Measurements from ENCODE around the gene SLC25A4. TPM values are rescaled to one million over a fixed set of nuclear protein-coding genes. Genes with fewer than 3 reads are reported as not detected.

The SLC25A4 gene
- total and polyA plus RNA-seq, 2 of the 13 experiments (the other 11 are each of a cell fraction or from before 2014, with no cell fraction given), result 30.3 to 42.1 TPM

DNA sequence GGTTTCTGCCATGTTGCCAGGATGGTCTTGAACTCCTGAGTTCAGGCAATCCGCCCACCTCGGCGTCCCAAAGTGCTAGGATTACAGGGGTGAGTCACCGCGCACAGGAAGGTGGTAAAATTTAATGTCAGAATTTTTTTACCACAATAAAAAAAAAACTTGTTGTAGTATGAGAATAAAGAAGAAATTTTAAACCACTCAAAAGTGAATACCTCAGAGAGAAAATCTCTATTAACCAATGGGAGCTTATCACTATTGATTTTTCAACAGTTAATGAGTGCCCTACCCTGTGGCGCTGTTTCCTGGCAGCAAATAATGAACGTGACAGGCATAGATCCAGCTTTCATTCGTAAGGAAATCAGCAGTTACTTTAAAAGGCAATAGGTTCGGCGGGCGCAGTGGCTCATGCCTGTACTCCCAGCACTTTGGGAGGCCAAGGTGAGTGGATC, 32.7 kb upstream of the SLC25A4 start (continued):
- TF ChIP-seq, protein P1, sequence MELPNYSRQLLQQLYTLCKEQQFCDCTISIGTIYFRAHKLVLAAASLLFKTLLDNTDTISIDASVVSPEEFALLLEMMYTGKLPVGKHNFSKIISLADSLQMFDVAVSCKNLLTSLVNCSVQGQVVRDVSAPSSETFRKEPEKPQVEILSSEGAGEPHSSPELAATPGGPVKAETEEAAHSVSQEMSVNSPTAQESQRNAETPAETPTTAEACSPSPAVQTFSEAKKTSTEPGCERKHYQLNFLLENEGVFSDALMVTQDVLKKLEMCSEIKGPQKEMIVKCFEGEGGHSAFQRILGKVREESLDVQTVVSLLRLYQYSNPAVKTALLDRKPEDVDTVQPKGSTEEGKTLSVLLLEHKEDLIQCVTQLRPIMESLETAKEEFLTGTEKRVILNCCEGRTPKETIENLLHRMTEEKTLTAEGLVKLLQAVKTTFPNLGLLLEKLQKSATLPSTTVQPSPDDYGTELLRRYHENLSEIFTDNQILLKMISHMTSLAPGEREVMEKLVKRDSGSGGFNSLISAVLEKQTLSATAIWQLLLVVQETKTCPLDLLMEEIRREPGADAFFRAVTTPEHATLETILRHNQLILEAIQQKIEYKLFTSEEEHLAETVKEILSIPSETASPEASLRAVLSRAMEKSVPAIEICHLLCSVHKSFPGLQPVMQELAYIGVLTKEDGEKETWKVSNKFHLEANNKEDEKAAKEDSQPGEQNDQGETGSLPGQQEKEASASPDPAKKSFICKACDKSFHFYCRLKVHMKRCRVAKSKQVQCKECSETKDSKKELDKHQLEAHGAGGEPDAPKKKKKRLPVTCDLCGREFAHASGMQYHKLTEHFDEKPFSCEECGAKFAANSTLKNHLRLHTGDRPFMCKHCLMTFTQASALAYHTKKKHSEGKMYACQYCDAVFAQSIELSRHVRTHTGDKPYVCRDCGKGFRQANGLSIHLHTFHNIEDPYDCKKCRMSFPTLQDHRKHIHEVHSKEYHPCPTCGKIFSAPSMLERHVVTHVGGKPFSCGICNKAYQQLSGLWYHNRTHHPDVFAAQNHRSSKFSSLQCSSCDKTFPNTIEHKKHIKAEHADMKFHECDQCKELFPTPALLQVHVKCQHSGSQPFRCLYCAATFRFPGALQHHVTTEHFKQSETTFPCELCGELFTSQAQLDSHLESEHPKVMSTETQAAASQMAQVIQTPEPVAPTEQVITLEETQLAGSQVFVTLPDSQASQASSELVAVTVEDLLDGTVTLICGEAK (IDR thresholded peaks at IDR 0.05), result no peak
- TF ChIP-seq, protein P1 (CRISPR knock-in tag; IDR thresholded peaks at IDR 0.05), result no peak
- TF ChIP-seq TSC22D2 (CRISPR knock-in tag; IDR thresholded peaks at IDR 0.05; ENCODE audit: borderline replicate concordance) (no peak), ZSCAN25 (CRISPR knock-in tag; IDR thresholded peaks at IDR 0.05) (no peak)

DNA sequence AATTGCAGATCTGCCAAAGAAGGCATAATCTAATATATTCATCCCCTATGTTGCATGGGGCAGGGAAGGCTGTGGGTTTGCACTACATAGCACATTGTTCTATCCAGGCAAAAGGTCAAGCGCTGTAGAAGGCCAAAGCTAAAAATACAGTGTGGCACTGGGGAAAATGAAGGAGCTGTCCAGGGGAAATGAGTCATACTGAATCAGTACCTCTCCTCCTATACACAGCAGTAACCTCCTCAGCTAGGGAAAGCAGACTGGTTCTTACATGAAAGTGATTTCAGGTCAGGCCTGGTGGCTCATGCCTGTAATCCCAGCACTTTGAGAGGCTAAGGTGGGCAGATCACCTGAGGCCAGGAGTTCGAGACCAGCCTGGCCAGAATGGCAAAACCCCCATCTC, 31.0 kb upstream of the SLC25A4 start:
- ChIA-PET POLR2A (no interaction called here), CTCF (ENCODE audit: low intra/inter-chr PET ratio, low total read pairs) (no interaction called here)
- BruUV-seq (replicated peaks), result no TSS peak
- H3K9me3 ChIP-seq (ENCODE audit: low read length), result no peaks in the 10 kb centered on the region
- WGBS (ENCODE audit: low lambda C conversion rate), result 18% methylated on average over 2 of the region's 2 CpGs
- no peak overlapping the region for H3K9ac ChIP-seq (ENCODE audit: insufficient read depth, low read depth, low read length)
- no peak overlapping the region for H3K27ac ChIP-seq (ENCODE audit: extremely low read length, insufficient read depth, low read length)
- no peaks in the 10 kb centered on the region for H3K36me3 ChIP-seq (replicated peaks in 1 of 2; ENCODE audit: control insufficient read depth in 1 of 2, insufficient read depth in 2 of 2, low read length in 2 of 2)
- H3K27me3 ChIP-seq (ENCODE audit: control insufficient read depth in 1 of 2, insufficient read depth in 2 of 2, low read length in 2 of 2), result no peaks in the 10 kb centered on the region
- in situ Hi-C loops (cut with HindIII; ENCODE audit: extremely low pct_ligation_motif_present, low pct_unique_long_range_greater_than_20kb), result no loop called here
- H3K4me2 ChIP-seq (ENCODE audit: low read depth, low read length), result no peak overlapping the region
- no peaks in the 10 kb centered on the region for H3K79me2 ChIP-seq (ENCODE audit: insufficient read depth, low read length)
- DNase-seq (ENCODE audit: low spot score) (peak; percentile 31), ATAC-seq (peak; percentile 25; the same call in 1 of the 3 replicates), FAIRE-seq (no peak)
- no peaks in the 10 kb centered on the region for H4K20me1 ChIP-seq (ENCODE audit: insufficient read depth, low read length)
- H3K4me1 ChIP-seq (ENCODE audit: insufficient read depth, low read length), result peaks cover 23% of the 10 kb centered on the region
- no peak overlapping the region for H2AFZ ChIP-seq (ENCODE audit: low read length)
- intact Hi-C loops (cut with micrococcal nuclease; ENCODE audit: unreplicated experiment), result no loop called here
- H3K4me3 ChIP-seq (replicated peaks in 1 of 3; ENCODE audit: insufficient read depth in 1 of 3, low read depth in 2 of 3, low read length in 3 of 3), result no peak overlapping the region
- TF ChIP-seq, protein P2, sequence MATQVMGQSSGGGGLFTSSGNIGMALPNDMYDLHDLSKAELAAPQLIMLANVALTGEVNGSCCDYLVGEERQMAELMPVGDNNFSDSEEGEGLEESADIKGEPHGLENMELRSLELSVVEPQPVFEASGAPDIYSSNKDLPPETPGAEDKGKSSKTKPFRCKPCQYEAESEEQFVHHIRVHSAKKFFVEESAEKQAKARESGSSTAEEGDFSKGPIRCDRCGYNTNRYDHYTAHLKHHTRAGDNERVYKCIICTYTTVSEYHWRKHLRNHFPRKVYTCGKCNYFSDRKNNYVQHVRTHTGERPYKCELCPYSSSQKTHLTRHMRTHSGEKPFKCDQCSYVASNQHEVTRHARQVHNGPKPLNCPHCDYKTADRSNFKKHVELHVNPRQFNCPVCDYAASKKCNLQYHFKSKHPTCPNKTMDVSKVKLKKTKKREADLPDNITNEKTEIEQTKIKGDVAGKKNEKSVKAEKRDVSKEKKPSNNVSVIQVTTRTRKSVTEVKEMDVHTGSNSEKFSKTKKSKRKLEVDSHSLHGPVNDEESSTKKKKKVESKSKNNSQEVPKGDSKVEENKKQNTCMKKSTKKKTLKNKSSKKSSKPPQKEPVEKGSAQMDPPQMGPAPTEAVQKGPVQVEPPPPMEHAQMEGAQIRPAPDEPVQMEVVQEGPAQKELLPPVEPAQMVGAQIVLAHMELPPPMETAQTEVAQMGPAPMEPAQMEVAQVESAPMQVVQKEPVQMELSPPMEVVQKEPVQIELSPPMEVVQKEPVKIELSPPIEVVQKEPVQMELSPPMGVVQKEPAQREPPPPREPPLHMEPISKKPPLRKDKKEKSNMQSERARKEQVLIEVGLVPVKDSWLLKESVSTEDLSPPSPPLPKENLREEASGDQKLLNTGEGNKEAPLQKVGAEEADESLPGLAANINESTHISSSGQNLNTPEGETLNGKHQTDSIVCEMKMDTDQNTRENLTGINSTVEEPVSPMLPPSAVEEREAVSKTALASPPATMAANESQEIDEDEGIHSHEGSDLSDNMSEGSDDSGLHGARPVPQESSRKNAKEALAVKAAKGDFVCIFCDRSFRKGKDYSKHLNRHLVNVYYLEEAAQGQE (IDR thresholded peaks at IDR 0.05; ENCODE audit: borderline replicate concordance in 1 of 2, low read depth in 1 of 2, low read length in 2 of 2), result peak in 1 of 2 experiments; percentile 71; a peak in 2 of 4 replicates
- TF ChIP-seq FOSL2 (CRISPR knock-in tag; IDR thresholded peaks at IDR 0.05) (peak; percentile 78), PPARG (CRISPR knock-in tag; conservative IDR thresholded peaks at IDR 0.05) (peak; percentile 84)
- TF ChIP-seq, protein P3, sequence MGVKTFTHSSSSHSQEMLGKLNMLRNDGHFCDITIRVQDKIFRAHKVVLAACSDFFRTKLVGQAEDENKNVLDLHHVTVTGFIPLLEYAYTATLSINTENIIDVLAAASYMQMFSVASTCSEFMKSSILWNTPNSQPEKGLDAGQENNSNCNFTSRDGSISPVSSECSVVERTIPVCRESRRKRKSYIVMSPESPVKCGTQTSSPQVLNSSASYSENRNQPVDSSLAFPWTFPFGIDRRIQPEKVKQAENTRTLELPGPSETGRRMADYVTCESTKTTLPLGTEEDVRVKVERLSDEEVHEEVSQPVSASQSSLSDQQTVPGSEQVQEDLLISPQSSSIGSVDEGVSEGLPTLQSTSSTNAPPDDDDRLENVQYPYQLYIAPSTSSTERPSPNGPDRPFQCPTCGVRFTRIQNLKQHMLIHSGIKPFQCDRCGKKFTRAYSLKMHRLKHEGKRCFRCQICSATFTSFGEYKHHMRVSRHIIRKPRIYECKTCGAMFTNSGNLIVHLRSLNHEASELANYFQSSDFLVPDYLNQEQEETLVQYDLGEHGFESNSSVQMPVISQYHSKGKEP (CRISPR knock-in tag; IDR thresholded peaks at IDR 0.05), result no peak
